HepG2 (cell line): Measurements from ENCODE around the gene PTTG1. TPM values are rescaled to one million over a fixed set of nuclear protein-coding genes. Genes with fewer than 3 reads are reported as not detected.
A peak's percentile ranks its signal among the peaks of the same experiment; 100 is the strongest.

ENCODE experiments used
- ATRX ChIP-seq: sonication (generic); formaldehyde crosslinking; IDR thresholded peaks from 2 replicates; pipeline ENCODE4 v1.4.0; 2020; ENCODE audit warnings: missing genetic modification reagents, borderline replicate concordance
- CSRNP2 ChIP-seq: sonication (generic); formaldehyde crosslinking; conservative IDR thresholded peaks from 2 replicates; pipeline ENCODE4 v1.8.0; 2022; ENCODE audit warnings: low read depth, missing genetic modification reagents
- MAX ChIP-seq: IDR thresholded peaks from 2 replicates; pipeline ENCODE4 v1.6.1; 2012; ENCODE audit warnings: inconsistent platforms
- PATZ1 ChIP-seq: sonication (generic); formaldehyde crosslinking; IDR thresholded peaks from 2 replicates; pipeline ENCODE4 v1.4.0; 2020; ENCODE audit warnings: missing genetic modification reagents
- POLR2G ChIP-seq: fragments of 200-400 bp; formaldehyde crosslinking; IDR thresholded peaks from 2 replicates; pipeline ENCODE4 v1.6.1; 2018; ENCODE audit warnings: mild to moderate bottlenecking, low read depth, low read length, moderate library complexity
- SMARCC2 ChIP-seq: fragments of 450-650 bp; IDR thresholded peaks from 2 replicates; pipeline ENCODE4 v1.6.1; 2017; ENCODE audit warnings: antibody characterized with exemption, mild to moderate bottlenecking
- SMARCE1 ChIP-seq: fragments of 450-650 bp; IDR thresholded peaks from 2 replicates; pipeline ENCODE4 v1.6.1; 2017; ENCODE audit warnings: borderline replicate concordance
- STAT6 ChIP-seq: sonication (generic); formaldehyde crosslinking; IDR thresholded peaks from 2 replicates; pipeline ENCODE4 v1.4.0; 2020; ENCODE audit warnings: missing genetic modification reagents, mild to moderate bottlenecking, borderline replicate concordance
- ZBTB42 ChIP-seq: sonication (generic); formaldehyde crosslinking; IDR thresholded peaks from 2 replicates; pipeline ENCODE4 v1.5.0; 2020; ENCODE audit warnings: mild to moderate bottlenecking, missing genetic modification reagents
- ZGPAT ChIP-seq: IDR thresholded peaks from 2 replicates; pipeline ENCODE4 v1.6.1; 2016; ENCODE audit warnings: mild to moderate bottlenecking
- ZNF20 ChIP-seq: sonication (generic); formaldehyde crosslinking; IDR thresholded peaks from 2 replicates; pipeline ENCODE4 v1.4.0; 2020; ENCODE audit warnings: mild to moderate bottlenecking, moderate library complexity, missing genetic modification reagents
- ZNF24 ChIP-seq: fragments of 450-650 bp; IDR thresholded peaks from 2 replicates; pipeline ENCODE4 v1.6.1; 2017; ENCODE audit warnings: antibody characterized with exemption, mild to moderate bottlenecking
- ZNF414 ChIP-seq: sonication (generic); formaldehyde crosslinking; IDR thresholded peaks from 2 replicates; pipeline ENCODE4 v1.5.0; 2020; ENCODE audit warnings: missing genetic modification reagents
- ZNF543 ChIP-seq: sonication (generic); formaldehyde crosslinking; IDR thresholded peaks from 2 replicates; pipeline ENCODE4 v1.4.0; 2020; ENCODE audit warnings: mild to moderate bottlenecking, missing genetic modification reagents
- ZNF564 ChIP-seq: sonication (generic); formaldehyde crosslinking; IDR thresholded peaks from 2 replicates; pipeline ENCODE4 v1.8.1; 2023; ENCODE audit warnings: mild to moderate bottlenecking, missing genetic modification reagents
- ZNF776 ChIP-seq: sonication (generic); formaldehyde crosslinking; IDR thresholded peaks from 2 replicates; pipeline ENCODE4 v1.4.0; 2020; ENCODE audit warnings: mild to moderate bottlenecking, missing genetic modification reagents
- ZXDC ChIP-seq: sonication (generic); formaldehyde crosslinking; IDR thresholded peaks from 2 replicates; pipeline ENCODE4 v1.5.0; 2020; ENCODE audit warnings: mild to moderate bottlenecking, missing genetic modification reagents
- polyA plus RNA-seq, 8 experiments: library from polyadenylated mRNA; depleted of rRNA in 3 of 8; stranded (reverse) in 7 of 8; unstranded in 1 of 8; fragments of >200 nt; fragmentation: Illumina TruSeq in 4 of 8; extraction: Trizol in 4 of 8; gene quantifications; 2 replicates each; pipeline versions ENCODE4 v1.2.1 to v1.2.3, GENCODE V29; 2011 to 2016; ENCODE audit warnings: low read depth in 4 of 8, missing spikeins in 1 of 8, mixed read lengths in 1 of 8; ENCODE audit not compliant: insufficient read depth in 1 of 8
- total RNA-seq, 5 experiments: library from RNA; depleted of rRNA; stranded (reverse); fragments of >200 nt; fragmentation: Illumina TruSeq; extraction: Trizol; gene quantifications; 2 replicates each; pipeline ENCODE4 v1.2.3, GENCODE V29; 2016; ENCODE audit warnings: low read depth in 1 of 5

PTTG1 gene
- total and polyA plus RNA-seq, 2 of the 13 experiments (the other 11 are each of a cell fraction or from before 2014, with no cell fraction given): 102 to 161 TPM

GRCh38 chr5:160418561-160419457, 2.8 kb upstream of the PTTG1 start, which contains the start of gene SLU7 (continued):
- TF ChIP-seq ZGPAT (CRISPR knock-in tag) (no peak; the same call in 1 of the 2 replicates), SMARCC2 (no peak), ZBTB42 (CRISPR knock-in tag) (no peak), STAT6 (CRISPR knock-in tag) (no peak), ZNF24 (no peak), POLR2G (peak; percentile 82), CSRNP2 (CRISPR knock-in tag) (no peak; the same call in 1 of the 2 replicates), SMARCE1 (no peak), MAX (peak; percentile 58), PATZ1 (CRISPR knock-in tag) (peak; percentile 94), ZNF564 (CRISPR knock-in tag) (0 out of 2 replicates have a peak, but pooled peaks have one; percentile 37), ZNF414 (CRISPR knock-in tag) (no peak), ATRX (CRISPR knock-in tag) (no peak), ZNF20 (CRISPR knock-in tag) (no peak), ZNF776 (CRISPR knock-in tag) (no peak), ZXDC (CRISPR knock-in tag) (no peak), ZNF543 (CRISPR knock-in tag) (no peak)
